Thyroid gland (tissue), 4 donors: Measurements from ENCODE around the gene CEP350.

Source experiments
- CTCF ChIP-seq, 6 experiments: fragments of 200-600 bp in 3 of 6; fragments of 450-650 bp in 3 of 6; sonication (generic) in 3 of 6; IDR thresholded peaks; one replicate each; pipeline ENCODE4 v1.5.1; 2016 to 2019; ENCODE audit warnings: antibody characterized with exemption in 6 of 6, mild to moderate bottlenecking in 2 of 6, inconsistent platforms in 1 of 6, moderate library complexity in 1 of 6
- POLR2A ChIP-seq, 2 donors: fragments of 450-650 bp; IDR thresholded peaks; one replicate each; pipeline ENCODE4 v1.6.1; 2017; ENCODE audit warnings: antibody characterized with exemption in 2 of 2, mild to moderate bottlenecking in 2 of 2, moderate library complexity in 1 of 2

- TF ChIP-seq CTCF (IDR thresholded peaks at IDR 0.05) (no peak), POLR2A (IDR thresholded peaks at IDR 0.05) (no peak)
These were observed 157.5 kb downstream of the CEP350 start for GRCh38 chr1:180112091-180112490.
